Measurements from ENCODE around the gene GPR15.

- TF ChIP-seq POLR2A (IDR thresholded peaks at IDR 0.05) (no peak), CTCF (IDR thresholded peaks at IDR 0.05 in 4 of 5, conservative IDR thresholded peaks at IDR 0.05 in 1 of 5) (no peak)
Observed at GRCh38 chr3:98555025-98555379, 23.2 kb downstream of the GPR15 start.

Data from gastrocnemius medialis (tissue), 4 donors.